ENCODE results near the gene MAPRE2.

GRCh38 chr18:35171315-35171987 lies 130.2 kb downstream of the MAPRE2 start:
- TF ChIP-seq, protein P1, sequence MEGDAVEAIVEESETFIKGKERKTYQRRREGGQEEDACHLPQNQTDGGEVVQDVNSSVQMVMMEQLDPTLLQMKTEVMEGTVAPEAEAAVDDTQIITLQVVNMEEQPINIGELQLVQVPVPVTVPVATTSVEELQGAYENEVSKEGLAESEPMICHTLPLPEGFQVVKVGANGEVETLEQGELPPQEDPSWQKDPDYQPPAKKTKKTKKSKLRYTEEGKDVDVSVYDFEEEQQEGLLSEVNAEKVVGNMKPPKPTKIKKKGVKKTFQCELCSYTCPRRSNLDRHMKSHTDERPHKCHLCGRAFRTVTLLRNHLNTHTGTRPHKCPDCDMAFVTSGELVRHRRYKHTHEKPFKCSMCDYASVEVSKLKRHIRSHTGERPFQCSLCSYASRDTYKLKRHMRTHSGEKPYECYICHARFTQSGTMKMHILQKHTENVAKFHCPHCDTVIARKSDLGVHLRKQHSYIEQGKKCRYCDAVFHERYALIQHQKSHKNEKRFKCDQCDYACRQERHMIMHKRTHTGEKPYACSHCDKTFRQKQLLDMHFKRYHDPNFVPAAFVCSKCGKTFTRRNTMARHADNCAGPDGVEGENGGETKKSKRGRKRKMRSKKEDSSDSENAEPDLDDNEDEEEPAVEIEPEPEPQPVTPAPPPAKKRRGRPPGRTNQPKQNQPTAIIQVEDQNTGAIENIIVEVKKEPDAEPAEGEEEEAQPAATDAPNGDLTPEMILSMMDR (IDR thresholded peaks at IDR 0.05), result no peak
- no peak for TF ChIP-seq POLR2A (IDR thresholded peaks at IDR 0.05)

Data from heart left ventricle (tissue), 13 donors.